ENCODE measurements around the gene SNTB2.
"Not testable (repeated sequence)": the region's sequence is repeated elsewhere in the genome, so short reads cannot be mapped to it uniquely, and the experiment has no call there.

SNTB2 gene

DNA sequence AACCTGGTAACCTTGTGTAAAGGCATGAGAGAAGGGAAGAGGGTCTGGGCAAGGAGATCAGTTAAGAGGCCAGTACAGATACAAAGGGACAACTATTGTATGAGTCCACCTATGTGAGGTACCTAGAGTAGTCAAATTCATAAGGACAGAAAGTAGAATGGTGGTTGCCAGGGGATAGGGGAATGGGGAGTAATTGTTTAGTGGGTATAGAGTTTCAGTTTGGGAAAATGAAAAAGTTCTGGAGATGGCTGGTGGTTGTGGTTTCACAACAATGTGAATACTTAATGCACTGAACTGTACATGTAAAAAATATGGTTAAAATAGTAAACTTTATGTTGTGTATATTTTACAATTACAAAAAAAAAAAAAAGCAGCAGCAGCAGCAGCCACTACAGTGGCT lies 49.4 kb downstream of the SNTB2 start:
- no peak for DNase-seq (ENCODE audit: low read depth)

DNA sequence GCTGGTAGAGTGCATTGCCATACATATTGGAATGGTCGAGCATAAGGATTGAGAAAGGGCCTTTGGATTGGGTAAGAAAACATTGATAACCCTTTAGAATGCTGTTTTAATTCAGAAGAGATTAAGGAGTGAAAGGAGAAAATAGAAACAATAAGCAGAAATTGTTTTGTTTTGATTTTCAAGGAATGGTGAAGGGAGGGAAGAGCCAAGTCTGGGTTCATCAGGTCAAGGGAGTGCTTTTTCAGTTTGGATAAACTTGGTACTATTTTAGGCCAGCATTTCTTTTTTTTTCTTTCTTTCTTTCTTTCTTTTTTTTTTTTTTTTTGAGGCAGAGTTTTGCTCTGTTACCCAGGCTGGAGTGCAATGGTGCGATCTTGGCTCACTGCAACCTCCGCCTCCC lies 50.3 kb downstream of the SNTB2 start:
- no peak for DNase-seq (ENCODE audit: low read depth)

DNA sequence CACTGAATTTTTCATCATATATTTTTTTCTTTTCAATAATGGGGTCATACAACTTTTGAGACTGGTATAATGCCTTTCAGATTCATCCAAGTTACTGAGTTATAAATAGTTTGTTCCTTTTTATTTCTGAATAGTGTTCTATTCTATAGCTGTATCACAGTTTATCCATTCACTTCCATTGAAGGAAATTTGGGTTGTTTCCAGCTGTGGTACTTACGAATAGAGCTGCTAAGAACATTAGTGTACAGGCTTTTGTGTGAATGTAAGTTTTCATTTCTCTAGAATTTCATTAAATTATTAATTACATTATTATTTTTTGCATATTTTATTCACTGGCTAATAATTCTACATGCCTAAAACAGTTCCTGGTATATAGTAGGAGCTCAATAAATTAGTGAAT lies 52.9 kb downstream of the SNTB2 start:
- no peak for DNase-seq (ENCODE audit: low read depth)

DNA sequence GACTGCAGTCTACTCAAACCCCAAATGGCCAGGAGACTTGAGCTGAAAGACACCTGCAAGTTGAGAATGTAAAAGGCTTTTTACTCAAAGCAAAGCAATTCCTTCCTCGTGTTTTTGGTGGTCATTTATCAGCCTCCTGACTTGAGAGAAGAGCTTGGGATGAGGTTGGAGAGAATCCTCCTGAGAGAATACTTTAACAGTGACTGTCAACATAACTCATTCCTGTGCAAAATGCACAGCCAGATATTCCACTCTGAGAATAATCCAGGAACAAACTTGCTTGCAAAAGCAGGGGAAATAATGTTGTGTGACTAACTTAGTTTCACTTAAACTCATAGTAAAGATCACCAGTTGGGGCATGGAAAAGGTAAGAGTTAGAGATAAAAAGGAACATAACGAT lies 53.4 kb downstream of the SNTB2 start:
- DNase-seq (ENCODE audit: low read depth), result no peak

DNA sequence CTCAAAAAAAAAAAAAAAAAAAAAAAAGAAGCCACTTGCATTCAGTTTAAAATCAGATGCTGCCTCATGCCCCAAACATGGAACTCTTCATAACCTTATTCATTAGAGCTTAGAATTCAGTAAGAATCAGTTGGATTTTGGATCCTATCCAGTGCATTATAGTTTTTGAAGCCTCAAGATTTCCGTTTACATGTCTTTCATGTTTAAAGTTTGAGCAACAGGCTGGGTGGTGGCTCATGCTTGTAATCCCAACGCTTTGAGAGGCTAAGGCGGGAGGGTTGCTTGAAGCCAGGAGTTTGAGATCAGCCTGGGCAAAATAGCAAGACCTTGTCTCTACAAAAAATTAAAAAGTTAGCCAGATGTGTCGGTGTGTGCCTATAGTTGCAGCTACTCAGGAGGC lies 55.0 kb downstream of the SNTB2 start:
- no peak for DNase-seq (ENCODE audit: low read depth)

DNA sequence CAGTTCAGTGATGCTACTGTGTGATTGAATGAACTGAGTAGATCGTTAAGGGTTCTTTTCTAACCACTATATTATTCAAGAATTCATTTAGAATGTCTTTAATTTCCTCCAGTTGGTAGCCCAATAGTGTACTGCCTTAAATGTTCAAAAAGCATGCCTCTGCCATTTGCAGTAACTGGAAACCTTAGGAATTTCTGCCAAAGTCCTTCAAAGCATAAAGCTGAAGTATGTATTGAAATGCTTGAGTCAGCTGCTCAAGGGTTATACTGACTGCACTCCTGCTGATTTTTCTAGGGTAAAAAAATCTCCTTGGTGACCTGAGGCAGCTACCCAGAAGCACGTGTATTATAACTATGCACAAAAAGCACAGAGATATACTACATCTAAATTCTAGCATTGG lies 56.5 kb downstream of the SNTB2 start:
- DNase-seq (ENCODE audit: low read depth), result no peak

- DNase-seq (ENCODE audit: low read depth), result no peak
Observed at GRCh38 chr16:69244336-69244735, 57.4 kb downstream of the SNTB2 start.

DNA sequence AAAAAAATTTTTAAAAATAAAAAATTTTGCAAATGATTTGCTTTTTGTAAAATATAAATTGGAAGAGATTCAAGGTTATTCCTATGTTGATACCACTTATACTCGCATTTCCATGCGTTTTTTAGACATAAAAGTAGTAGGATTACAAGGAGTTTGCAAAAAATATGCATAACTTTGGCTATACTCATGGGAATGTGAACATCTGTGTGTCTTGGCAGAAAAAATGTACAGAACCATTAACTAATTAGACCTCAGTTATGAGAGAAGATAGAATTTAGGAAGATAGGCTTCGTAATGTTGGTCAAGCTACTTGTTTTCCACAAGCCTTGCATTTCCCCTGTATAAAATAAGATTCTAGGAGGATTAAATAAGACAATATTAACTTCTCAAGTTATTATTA lies 63.1 kb downstream of the SNTB2 start:
- no peak for DNase-seq (ENCODE audit: low read depth)

GRCh38 chr16:69253870-69254341 lies 66.9 kb downstream of the SNTB2 start:
- DNase-seq (ENCODE audit: low read depth), result no peak

DNA sequence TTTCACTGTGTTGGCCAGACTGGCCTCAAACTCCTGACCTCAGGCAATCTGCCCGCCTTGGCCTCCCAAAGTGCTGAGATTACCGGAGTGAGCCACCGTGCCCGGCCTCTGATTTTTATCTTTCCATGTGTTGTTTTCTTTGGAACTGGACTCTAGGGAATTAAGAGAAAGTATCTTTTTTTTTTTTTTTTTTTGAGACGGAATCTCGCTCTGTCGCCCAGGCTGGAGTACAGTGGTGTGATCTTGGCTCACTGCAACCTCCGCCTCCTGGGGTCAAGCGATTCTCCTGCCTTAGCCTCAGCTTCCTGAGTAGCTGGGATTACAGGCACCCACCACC lies 72.4 kb downstream of the SNTB2 start:
- not testable (repeated sequence) for DNase-seq (ENCODE audit: low read depth)

DNA sequence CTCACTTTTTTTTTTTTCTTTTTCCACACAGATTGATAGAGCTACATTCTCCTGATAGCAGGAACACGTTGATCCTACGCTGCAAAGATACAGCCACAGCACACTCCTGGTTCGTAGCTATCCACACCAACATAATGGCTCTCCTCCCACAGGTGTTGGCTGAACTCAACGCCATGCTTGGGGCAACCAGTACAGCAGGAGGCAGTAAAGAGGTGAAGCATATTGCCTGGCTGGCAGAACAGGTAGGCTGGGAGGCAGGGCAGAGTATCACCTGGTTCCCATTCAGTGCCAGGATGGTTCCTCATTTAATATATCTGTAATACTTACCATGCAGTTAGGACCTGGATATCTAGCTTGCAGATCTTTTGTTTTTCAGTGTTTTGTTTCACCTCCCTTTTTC lies 73.1 kb downstream of the SNTB2 start:
- no peak for DNase-seq (ENCODE audit: low read depth)

DNA sequence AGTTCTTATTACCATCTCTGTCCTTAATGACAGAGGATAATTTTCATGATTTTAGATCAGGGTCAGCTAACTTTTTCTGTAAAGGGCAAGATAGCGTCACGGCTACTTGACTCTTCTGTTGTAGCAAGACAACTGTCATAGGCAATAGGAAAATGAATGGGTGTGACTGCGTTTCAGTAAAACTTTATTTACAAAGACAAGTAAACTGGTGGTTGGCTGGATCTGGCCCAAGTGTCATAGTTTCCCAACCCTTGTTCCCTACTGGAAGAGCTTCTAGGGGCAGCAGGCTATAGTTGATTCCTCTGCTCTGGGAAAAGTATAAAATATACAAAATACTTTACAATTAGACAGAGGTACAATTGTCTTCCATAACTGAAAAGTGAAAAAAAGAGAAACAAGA lies 73.5 kb downstream of the SNTB2 start:
- no peak for DNase-seq (ENCODE audit: low read depth)

DNA sequence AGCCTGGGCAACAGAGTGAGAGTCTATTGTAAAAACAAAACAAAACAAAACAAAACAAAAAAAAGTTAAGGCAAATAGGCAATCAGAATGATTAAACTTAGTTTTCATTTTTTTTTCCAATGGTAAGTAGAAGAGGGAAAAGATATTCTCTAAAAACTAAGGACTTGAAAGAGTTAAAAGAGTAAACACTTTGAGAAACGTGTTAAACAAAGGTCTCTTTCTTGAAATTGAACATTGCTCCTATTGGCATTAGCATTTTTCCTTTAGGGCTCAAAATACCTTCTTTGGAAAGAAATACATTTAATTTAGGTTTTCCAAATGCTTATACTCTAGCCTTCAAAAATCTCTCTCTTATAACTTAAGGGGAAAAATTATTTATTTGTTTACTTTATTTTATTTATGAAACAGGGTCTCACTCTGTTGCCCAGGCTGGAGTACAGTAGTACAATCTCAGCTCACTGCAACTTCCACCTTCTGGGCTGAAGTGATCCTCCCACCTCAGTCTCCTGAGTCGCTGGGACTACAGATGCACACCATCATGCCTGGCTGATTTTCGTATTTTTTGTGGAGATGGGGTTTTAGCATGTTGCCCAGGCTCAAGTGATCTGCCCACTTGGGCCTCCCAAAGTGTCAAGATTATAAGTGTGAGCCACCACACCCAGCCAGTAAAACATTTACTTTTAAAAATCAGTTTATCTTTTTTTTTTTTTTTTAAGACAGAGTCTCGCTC lies 79.5 kb downstream of the SNTB2 start:
- no peak for DNase-seq (ENCODE audit: low read depth)

DNA sequence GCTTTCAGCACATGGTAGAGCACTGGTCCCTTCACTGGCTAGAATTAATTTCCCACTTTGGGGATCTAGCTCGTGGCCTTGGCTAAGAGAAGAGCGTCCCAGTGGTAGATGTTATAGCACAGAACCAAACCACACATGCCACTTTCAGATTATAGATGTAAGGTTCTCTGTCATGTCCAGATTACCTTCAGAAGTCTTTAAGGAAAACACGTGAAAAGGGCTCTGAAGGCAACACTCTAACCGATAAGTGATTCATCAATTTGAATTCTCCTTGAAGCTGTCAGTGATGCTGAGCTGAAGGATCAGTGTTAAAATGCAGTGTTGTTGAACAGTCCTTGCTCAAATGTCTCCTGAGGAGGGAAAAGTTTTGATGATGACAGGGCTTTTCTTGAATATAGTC lies 80.7 kb downstream of the SNTB2 start:
- DNase-seq (ENCODE audit: low read depth), result no peak

GRCh38 chr16:69270395-69270794 lies 83.4 kb downstream of the SNTB2 start:
- DNase-seq (ENCODE audit: low read depth), result no peak

GRCh38 chr16:69270831-69271230 lies 83.9 kb downstream of the SNTB2 start:
- no peak for DNase-seq (ENCODE audit: low read depth)

GRCh38 chr16:69273009-69273408 lies 86.0 kb downstream of the SNTB2 start:
- DNase-seq (ENCODE audit: low read depth), result no peak

- DNase-seq (ENCODE audit: low read depth), result no peak
Observed at GRCh38 chr16:69274699-69275235, 87.8 kb downstream of the SNTB2 start.

DNA sequence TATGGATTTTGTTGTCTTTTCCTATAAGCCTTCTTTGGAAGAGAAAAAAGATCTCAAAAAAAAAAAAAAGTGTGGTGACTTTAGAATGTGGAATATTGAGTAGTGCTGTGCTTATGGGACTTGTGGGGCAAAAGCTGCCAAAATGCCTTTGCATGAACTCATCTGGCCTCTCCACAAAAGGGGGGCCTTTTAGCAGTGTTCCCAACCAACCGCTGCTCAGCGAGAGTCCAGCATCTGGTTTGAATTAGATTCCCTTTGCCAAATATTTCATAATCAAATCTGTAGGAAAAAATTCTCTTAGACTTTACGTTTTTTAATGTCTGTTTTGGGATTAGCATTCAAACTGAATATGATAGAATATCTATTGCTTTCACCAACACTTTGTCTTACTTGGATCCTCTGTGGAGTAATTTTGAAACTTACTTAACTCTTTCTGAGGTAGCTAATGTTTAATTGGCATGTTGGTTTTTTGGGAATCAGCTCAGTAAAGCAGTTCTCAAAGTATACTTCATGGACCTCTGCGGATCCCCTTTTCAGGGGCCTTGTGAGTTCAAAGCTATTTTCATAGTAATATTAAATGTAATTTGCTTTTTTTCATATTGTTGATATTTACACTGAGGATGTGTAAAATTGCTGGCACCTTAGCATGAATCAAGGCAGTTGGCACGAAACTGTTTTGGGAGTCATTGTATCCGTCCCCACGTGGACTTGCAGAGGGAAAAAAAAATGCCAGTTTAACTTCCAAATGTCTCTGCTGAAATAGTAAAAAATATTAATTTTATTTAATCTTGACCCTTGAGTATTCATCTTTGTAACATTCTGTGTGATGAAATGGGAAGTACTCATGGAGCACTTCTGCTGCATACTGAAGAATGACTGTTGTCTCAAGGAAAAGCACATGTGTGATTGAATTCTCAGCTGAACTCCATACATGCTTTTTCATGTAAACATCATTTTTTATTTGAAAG lies 89.5 kb downstream of the SNTB2 start:
- no peak for DNase-seq (ENCODE audit: low read depth)

DNA sequence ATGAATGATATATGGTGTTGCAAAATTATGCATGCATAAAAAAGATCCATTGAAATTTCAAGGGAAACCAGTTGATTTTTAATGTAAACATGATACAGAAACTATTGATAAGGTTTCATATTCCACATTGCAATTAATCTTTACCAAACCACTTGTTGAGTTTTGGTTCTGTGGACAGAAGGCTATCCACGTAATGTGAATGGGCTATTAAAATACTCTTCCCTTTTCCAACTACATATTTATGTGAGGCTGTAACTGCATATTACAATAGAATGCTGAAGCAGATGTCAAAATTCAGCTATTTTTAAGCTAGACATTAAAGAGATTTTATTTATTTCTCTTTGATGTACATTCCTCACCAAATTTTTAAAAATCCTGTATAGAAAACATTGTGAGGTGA lies 90.4 kb downstream of the SNTB2 start:
- no peak for DNase-seq (ENCODE audit: low read depth)

DNA sequence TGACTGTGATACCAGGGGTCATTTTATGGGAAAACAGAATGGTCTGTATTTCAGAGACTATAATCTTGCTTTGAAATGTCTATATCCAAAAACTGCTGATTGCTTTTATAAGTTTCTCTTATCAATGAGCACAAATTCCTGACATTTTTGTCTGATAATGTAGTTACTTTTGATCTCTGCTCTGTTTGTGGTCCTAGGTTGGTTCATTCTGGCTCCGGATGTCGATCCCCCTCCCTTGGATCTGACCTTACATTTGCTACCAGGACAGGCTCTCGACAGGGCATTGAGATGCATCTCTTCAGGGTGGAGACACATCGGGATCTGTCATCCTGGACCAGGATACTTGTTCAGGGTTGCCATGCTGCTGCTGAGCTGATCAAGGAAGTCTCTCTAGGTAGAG lies 96.9 kb downstream of the SNTB2 start:
- no peak for DNase-seq (ENCODE audit: low read depth)

DNA sequence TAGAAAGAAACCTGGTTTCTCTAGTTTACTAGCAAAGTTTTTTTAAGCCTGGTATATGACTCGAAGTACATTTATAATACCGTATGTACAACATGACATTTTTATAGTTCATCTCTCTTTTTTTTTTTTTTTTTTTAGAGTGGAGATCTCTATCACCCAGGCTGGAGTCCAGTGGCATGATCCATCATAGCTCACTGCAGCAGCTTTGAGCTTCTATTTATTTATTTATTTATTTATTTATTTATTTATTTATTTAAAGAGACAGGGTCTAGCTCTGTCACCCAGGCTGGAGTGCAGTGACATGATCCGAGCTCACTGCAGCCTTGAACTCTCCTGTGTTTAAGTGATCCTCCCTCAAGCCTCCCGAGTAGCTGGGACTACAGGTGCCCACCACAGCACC lies 98.3 kb downstream of the SNTB2 start:
- no peak for DNase-seq (ENCODE audit: low read depth)
